SK-N-MC (cell line): ENCODE data around the gene TIMP4.

Experiments used
- DNase-seq: peaks from one replicate; pipeline ENCODE4 v3.0.0-alpha.2; 2011; ENCODE audit warnings: low read depth, low spot score
- H3K27ac ChIP-seq: fragments of 200-600 bp; sonication (generic); 2 replicates; pipeline ENCODE4 v1.5.1; 2016; ENCODE audit warnings: mixed run types
- H3K36me3 ChIP-seq: fragments of 200-600 bp; sonication (generic); 2 replicates; pipeline ENCODE4 v1.6.1; 2017; ENCODE audit warnings: antibody characterized with exemption, low read length, mixed read lengths; ENCODE audit not compliant: insufficient read depth
- H3K4me3 ChIP-seq: fragments of 200-600 bp; sonication (generic); 2 replicates; pipeline ENCODE4 v1.5.1; 2016
- H3K9ac ChIP-seq: fragments of 200-600 bp; sonication (generic); 2 replicates; pipeline ENCODE4 v1.8.0; 2017; ENCODE audit warnings: mixed run types, mixed read lengths; ENCODE audit not compliant: insufficient read length
- H3K9me3 ChIP-seq: fragments of 200-600 bp; sonication (generic); 2 replicates; pipeline ENCODE4 v1.6.1; 2017; ENCODE audit warnings: low read depth, mild to moderate bottlenecking, antibody characterized with exemption, low read length, moderate library complexity, mixed read lengths
- EZH2 ChIP-seq: fragments of 200-600 bp; sonication (generic); IDR thresholded peaks from one replicate; pipeline ENCODE4 v1.6.1; 2017; ENCODE audit warnings: antibody characterized with exemption
- FOXP2 ChIP-seq: optimal IDR thresholded peaks from 2 replicates; pipeline ENCODE3; 2011; ENCODE audit warnings: mild to moderate bottlenecking, moderate library complexity; ENCODE audit not compliant: insufficient read depth; ENCODE audit errors: extremely low read length, control extremely low read depth
- POLR2AphosphoS5 ChIP-seq: IDR thresholded peaks from 2 replicates; pipeline ENCODE4 v1.6.1; 2012; ENCODE audit warnings: mild to moderate bottlenecking, low read depth, low read length, borderline replicate concordance

The TIMP4 gene

DNA sequence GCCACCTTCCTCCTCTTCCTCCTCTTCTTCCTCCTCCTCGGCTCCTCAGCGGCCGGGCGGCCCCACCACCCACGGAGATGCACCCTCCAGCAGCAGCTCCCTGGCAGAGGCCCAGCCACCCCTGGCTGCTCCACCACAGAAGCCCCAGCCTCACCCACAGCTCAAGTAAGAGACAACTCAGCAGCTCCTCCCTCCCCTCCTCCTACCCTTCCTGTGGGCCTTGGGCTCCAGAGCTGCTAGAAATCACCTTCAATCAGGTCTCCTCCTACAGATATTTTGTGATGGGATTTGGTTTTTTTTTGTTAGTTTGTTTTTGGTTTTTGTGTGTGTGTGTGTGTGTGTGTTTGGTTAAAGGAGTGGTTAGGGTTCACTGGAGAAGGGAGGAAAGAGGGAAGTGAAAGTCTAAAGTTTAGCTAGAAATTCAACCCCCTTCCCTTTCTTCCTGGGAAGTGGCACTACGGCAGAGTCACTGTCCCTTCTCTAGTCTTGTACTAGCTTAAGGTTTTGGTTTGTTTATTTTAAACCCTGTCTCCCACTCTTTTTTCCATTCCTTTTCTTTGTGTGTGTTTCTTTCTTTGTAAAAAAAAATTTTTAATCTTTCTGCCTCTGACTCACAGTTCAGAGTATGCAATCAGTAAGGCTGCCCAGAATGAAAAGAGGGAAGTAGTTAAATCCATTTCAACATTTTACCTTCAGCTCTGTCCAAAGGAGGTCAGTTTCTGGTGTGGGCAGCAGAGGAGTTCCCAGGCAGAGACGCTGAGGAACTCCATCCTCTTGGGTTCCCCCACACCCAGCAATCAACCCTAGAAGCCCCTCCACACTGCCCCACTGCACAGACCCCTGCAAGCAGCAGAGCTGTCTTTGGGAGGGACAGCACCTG lies 29.0 kb upstream of the TIMP4 start:
- H3K36me3 ChIP-seq: no peaks in the 10 kb centered on the region
- DNase-seq: peak; percentile 1
- no peak for TF ChIP-seq EZH2
- no peak for TF ChIP-seq POLR2AphosphoS5
- no peak for TF ChIP-seq FOXP2
- H3K27ac ChIP-seq: peak overlapping the region; percentile 61
- H3K4me3 ChIP-seq: peak overlapping the region; percentile 58
- no peak overlapping the region for H3K9ac ChIP-seq
- no peaks in the 10 kb centered on the region for H3K9me3 ChIP-seq

DNA sequence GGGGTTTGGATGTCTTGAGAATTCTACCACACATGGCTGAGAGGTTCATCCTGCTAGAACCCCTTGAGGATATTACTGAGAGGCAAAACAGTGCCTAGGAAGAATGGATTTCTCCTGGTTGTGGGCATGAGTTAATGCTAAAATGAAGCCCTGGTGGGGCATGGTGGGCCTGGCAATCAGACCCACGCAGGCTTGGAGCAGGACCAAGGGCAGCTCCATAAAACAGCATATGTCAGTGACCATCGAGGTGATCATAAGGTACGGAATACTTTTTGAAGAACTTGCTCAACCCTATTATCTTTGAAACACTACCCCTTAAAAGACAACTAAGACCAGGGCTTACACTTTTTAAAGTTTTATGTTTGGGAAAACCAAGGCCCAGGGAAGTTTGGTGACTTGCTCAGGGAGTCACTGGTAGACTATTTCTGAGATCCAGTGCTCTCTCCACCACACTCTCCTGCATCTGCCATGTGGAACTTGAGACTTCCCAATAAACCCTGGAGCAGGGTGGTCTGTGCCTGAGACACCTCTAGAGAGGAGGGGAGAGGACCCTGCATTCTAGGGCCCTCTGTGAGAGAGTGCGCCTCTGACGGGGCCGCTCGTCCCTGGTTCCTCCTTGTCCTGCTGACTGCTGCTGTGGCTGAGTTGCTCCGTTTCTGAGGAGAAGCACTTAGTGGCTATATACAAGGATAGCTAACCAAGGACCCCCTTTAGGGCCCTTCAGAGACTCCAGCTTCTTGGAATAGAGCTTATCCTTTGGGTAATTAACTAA lies 28.0 kb upstream of the TIMP4 start:
- peak overlapping the region; percentile 58; the same call in 1 of the 2 replicates for H3K4me3 ChIP-seq
- H3K27ac ChIP-seq: peak overlapping the region; percentile 61; the same call in 1 of the 2 replicates
- no peak overlapping the region for H3K9ac ChIP-seq

DNA sequence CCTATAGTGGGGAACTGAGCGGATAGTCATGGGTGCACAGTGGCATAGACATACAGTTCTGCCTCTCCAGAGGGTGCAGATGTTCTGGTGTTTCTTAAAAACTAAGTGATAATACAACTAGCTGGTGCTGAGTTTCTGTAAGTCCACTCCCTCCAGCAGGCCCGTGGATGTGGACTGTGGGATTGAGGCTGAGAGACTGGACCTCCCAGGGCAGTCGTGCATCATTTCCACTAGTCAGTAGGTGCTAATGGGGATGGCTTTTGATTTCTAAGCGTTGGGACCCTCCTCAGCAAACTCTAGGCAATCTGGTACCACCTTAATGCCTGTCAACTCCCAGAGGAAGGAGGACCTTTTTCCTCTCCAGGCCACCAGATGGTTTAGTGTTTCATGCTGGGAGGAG lies 27.3 kb upstream of the TIMP4 start:
- Histone ChIP-seq H3K9me3 (no peaks in the 10 kb centered on the region), H3K27ac (no peak overlapping the region), H3K9ac (no peak overlapping the region), H3K36me3 (no peaks in the 10 kb centered on the region), H3K4me3 (no peak overlapping the region)
- DNase-seq: no peak
- TF ChIP-seq FOXP2: no peak
- no peak for TF ChIP-seq EZH2
- TF ChIP-seq POLR2AphosphoS5: no peak

More for the DNA sequence above, 28.0 kb upstream of the TIMP4 start:
- DNase-seq: no peak
- TF ChIP-seq FOXP2 (no peak), POLR2AphosphoS5 (no peak), EZH2 (no peak)
- H3K36me3 ChIP-seq: no peaks in the 10 kb centered on the region
- no peaks in the 10 kb centered on the region for H3K9me3 ChIP-seq

- TF ChIP-seq EZH2: no peak
- TF ChIP-seq POLR2AphosphoS5: no peak
- TF ChIP-seq FOXP2: no peak
These were observed 26.5 kb upstream of the TIMP4 start for GRCh38 chr3:12185172-12185710.

DNA sequence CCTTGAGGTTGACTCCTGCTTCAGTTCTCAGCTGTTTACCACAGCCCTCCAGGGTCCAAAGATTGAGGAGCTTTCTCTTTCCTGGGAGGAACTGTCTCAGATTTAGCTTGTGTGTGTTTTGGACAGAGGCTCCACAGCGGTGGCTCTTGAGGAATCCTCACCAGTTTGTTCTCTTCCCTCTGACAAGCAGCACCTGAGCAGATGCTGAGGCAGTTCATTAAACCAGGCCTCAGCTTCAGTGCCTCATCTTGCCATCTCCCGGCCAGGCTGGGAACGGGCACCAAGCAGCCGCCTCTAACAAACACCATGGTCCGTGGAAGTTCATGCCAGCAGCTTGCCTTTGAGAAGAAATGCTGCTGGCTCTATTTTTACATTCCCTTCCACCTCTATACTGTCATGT lies 25.8 kb upstream of the TIMP4 start:
- H3K36me3 ChIP-seq: no peaks in the 10 kb centered on the region
- H3K9me3 ChIP-seq: no peaks in the 10 kb centered on the region
- no peak overlapping the region for H3K27ac ChIP-seq
- DNase-seq: no peak
- H3K4me3 ChIP-seq: no peak overlapping the region
- no peak overlapping the region for H3K9ac ChIP-seq
- TF ChIP-seq POLR2AphosphoS5 (no peak), EZH2 (no peak)

More at GRCh38 chr3:12185172-12185710, 26.5 kb upstream of the TIMP4 start:
- no peak overlapping the region for H3K4me3 ChIP-seq
- H3K27ac ChIP-seq: no peak overlapping the region
- no peaks in the 10 kb centered on the region for H3K9me3 ChIP-seq
- no peak overlapping the region for H3K9ac ChIP-seq
- H3K36me3 ChIP-seq: no peaks in the 10 kb centered on the region
- no peak for DNase-seq

GRCh38 chr3:12182687-12183441 lies 24.2 kb upstream of the TIMP4 start:
- Histone ChIP-seq H3K9me3 (no peaks in the 10 kb centered on the region), H3K27ac (no peak overlapping the region), H3K4me3 (no peak overlapping the region), H3K36me3 (no peaks in the 10 kb centered on the region), H3K9ac (no peak overlapping the region)
- TF ChIP-seq EZH2: no peak
- TF ChIP-seq FOXP2: no peak
- TF ChIP-seq POLR2AphosphoS5: no peak
- DNase-seq: no peak

DNA sequence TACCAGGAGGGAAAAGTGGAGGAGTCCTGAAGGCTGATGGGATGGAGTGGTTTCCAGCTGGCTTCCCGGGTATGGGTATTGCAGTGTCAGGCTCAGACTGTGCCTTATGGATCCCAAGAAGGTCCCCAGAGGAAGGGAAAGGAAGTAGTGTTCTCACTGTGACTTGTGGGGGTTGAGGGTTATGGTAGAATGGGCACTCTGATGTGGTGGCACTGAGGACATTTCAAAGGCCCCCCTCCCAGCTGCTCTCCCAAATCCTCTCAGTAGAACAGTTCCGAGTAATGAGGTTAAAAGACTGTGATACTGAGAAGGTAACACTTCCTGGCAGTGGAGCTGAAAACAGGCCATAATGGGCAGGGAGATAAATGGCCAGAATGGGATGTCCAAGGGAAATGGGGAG lies 23.1 kb upstream of the TIMP4 start:
- no peak overlapping the region for H3K9ac ChIP-seq
- H3K27ac ChIP-seq: no peak overlapping the region
- no peaks in the 10 kb centered on the region for H3K9me3 ChIP-seq
- no peak overlapping the region for H3K4me3 ChIP-seq
- no peak for DNase-seq
- no peaks in the 10 kb centered on the region for H3K36me3 ChIP-seq
- TF ChIP-seq EZH2 (no peak), POLR2AphosphoS5 (no peak), FOXP2 (no peak)

- Histone ChIP-seq H3K27ac (no peak overlapping the region), H3K9me3 (no peaks in the 10 kb centered on the region), H3K9ac (no peak overlapping the region), H3K36me3 (no peaks in the 10 kb centered on the region), H3K4me3 (no peak overlapping the region)
- no peak for DNase-seq
- no peak for TF ChIP-seq EZH2
- TF ChIP-seq FOXP2: no peak
- TF ChIP-seq POLR2AphosphoS5: no peak
These were observed 22.6 kb upstream of the TIMP4 start for GRCh38 chr3:12181301-12181700.
